Kidney (tissue), 22 donors: ENCODE results near the gene CHST7. TPM values are rescaled to one million over a fixed set of nuclear protein-coding genes. Genes with fewer than 3 reads are reported as not detected.
A peak's percentile ranks its signal among the peaks of the same experiment; 100 is the strongest.
"Not testable (repeated sequence)": the region's sequence is repeated elsewhere in the genome, so short reads cannot be mapped to it uniquely, and the experiment has no call there.

Source experiments
- DNase-seq, 5 donors: peaks; one replicate each; pipeline ENCODE4 v3.0.0-alpha.2; 2013 to 2020
- FAIRE-seq: peaks from 2 replicates; lab custom pipeline; 2012; peaks lifted over from hg19 to GRCh38; lab: Jason Lieb, UNC
- H3K27ac ChIP-seq, 2 donors: one replicate each; pipeline ENCODE4 v1.7.0; 2013; ENCODE audit warnings: low read depth in 2 of 2, low read length in 2 of 2, inconsistent platforms in 1 of 2
- H3K27me3 ChIP-seq: one replicate; pipeline ENCODE4 v1.7.1; 2013; ENCODE audit warnings: low read length, inconsistent platforms; ENCODE audit not compliant: control insufficient read depth, insufficient read depth
- H3K36me3 ChIP-seq, 3 donors: one replicate each; pipeline versions ENCODE4 v1.7.0 to v1.7.1; 2013; ENCODE audit warnings: low read length in 3 of 3, control low read depth in 1 of 3, inconsistent platforms in 1 of 3; ENCODE audit not compliant: insufficient read depth in 3 of 3, control insufficient read depth in 2 of 3
- H3K4me1 ChIP-seq, 3 donors: one replicate each; pipeline versions ENCODE4 v1.7.0 to v1.7.1; 2013; ENCODE audit warnings: low read length in 3 of 3, inconsistent platforms in 1 of 3, low read depth in 1 of 3; ENCODE audit not compliant: control insufficient read depth in 2 of 3, insufficient read depth in 2 of 3
- H3K4me3 ChIP-seq, 3 donors: one replicate each; pipeline versions ENCODE4 v1.7.0 to v1.8.1; 2013; ENCODE audit warnings: low read length in 3 of 3, control low read depth in 1 of 3, inconsistent platforms in 1 of 3
- H3K9ac ChIP-seq, 3 donors: one replicate each; pipeline versions ENCODE4 v1.7.0 to v1.7.1; 2013; ENCODE audit warnings: low read length in 3 of 3, control low read depth in 1 of 3, inconsistent platforms in 1 of 3
- H3K9me3 ChIP-seq, 3 donors: one replicate each; pipeline versions ENCODE4 v1.7.0 to v1.7.1; 2013; ENCODE audit warnings: low read length in 3 of 3, control low read depth in 1 of 3, inconsistent platforms in 1 of 3; ENCODE audit not compliant: control insufficient read depth in 2 of 3, insufficient read depth in 1 of 3
- intact Hi-C: fragments of 100-400 bp; cut with DNase I; formaldehyde crosslinking; loops from one replicate; pipeline ENCODE4 v1.11.1; 2022
- long read RNA-seq, 10 donors: library from polyadenylated mRNA in 1 of 10; unstranded in 1 of 10; transcript quantifications; one replicate each; pipeline ENCODE4 v2.0.0 and lab custom pipeline, GENCODE V29; 2021 to 2026
- polyA plus RNA-seq: library from polyadenylated mRNA; stranded (reverse); fragments of 350-450 nt; fragmentation: Illumina TruSeq; extraction: RNeasy Lipid Tissue Mini Kit (QIAGEN cat#74804); gene quantifications from one replicate; pipeline ENCODE4 v1.2.3, GENCODE V29; 2014; ENCODE audit warnings: low read depth, low replicate concordance; ENCODE audit not compliant: insufficient read depth
- total RNA-seq: library from RNA; stranded (reverse); fragmentation: NEBNext Ultra II Directional; extraction: Animal tissue kit (Norgen Biotek cat#: 25700); gene quantifications from one replicate; pipeline ENCODE4 v1.2.1, GENCODE V29; 2021
- TF ChIP-seq, protein P1 (sequence below): IDR thresholded peaks from 3 replicates; pipeline ENCODE4 v1.5.1; 2012; ENCODE audit warnings: mild to moderate bottlenecking, moderate library complexity, borderline replicate concordance; ENCODE audit not compliant: insufficient read depth; ENCODE audit errors: extremely low read depth
- donor health status: control.
- donor health status: control.
- donor health status: control.
- donor health status: control.
- donor health status: control.
- donor health status: DM: yes; HTN: yes; CAD: no.
- donor health status: Normal renal cell carcinoma (clear cell type).

Gene CHST7, protein sequence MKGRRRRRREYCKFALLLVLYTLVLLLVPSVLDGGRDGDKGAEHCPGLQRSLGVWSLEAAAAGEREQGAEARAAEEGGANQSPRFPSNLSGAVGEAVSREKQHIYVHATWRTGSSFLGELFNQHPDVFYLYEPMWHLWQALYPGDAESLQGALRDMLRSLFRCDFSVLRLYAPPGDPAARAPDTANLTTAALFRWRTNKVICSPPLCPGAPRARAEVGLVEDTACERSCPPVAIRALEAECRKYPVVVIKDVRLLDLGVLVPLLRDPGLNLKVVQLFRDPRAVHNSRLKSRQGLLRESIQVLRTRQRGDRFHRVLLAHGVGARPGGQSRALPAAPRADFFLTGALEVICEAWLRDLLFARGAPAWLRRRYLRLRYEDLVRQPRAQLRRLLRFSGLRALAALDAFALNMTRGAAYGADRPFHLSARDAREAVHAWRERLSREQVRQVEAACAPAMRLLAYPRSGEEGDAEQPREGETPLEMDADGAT
- total RNA-seq (9.0 TPM), polyA plus RNA-seq (2.0 TPM)
- long read RNA-seq, donor 1 = 0 reads
- long read RNA-seq, donor 2 = 0 reads
- long read RNA-seq, donor 3, partial matches to known transcripts = 0 of 3 reads
- long read RNA-seq, donor 3, other reads (novel, unspliced or antisense) = 0 of 3 reads
- long read RNA-seq, donor 4, partial matches to known transcripts = 0 of 1 reads
- long read RNA-seq, donor 4, other reads (novel, unspliced or antisense) = 0 of 1 reads
- long read RNA-seq, donor 5 = 0 reads
- long read RNA-seq, donor 6, partial matches to known transcripts = 5 of 5 reads
- long read RNA-seq, donor 6, other reads (novel, unspliced or antisense) = 0 of 5 reads
- long read RNA-seq, donor 7, transcript CHST7-201 (2 exons, 2,289 nt) = major isoform, 21 of 23 reads
- long read RNA-seq, donor 7, partial matches to known transcripts = 0 of 23 reads
- long read RNA-seq, donor 7, other reads (novel, unspliced or antisense) = 2 of 23 reads
- long read RNA-seq, donor 8, partial matches to known transcripts = 0 of 1 reads
- long read RNA-seq, donor 8, other reads (novel, unspliced or antisense) = 0 of 1 reads
- long read RNA-seq, donor 9 = 0 reads
- long read RNA-seq, donor 10, partial matches to known transcripts = 0 of 1 reads
- long read RNA-seq, donor 10, other reads (novel, unspliced or antisense) = 0 of 1 reads

DNA sequence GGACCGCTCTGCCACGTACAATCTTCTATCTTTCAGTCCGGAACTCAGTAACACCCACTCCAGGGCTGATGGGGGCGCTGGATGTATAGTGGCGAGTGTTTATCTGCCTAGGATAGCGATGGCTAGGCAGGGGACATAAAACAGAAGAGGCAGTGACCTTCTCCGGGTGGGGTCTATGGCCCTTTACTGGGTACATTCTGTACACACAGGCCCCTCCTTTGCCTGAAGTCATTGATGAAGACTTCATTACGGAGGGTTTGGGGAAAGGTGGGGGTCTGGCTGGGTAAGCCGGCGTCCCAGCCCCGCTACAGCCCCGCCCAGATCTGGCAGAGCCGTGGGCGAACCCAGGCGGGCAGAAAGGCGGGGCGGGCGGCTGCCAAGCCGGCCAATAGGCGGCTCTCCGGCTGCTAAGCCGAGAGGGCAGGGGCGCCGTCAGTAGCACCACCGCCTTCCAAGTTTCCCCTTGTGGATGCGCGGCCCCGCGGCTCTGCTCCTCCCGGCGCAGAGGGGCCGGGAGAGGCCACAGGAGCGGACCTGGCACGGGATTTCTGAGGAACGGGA is at the start of gene CHST7:
CHST7 (plus strand) TSS at position 435 of the 561 bp plus-strand sequence. CDS start 167 bp downstream, outside the sequence.
- peaks cover 2% of the 10 kb centered on the region for H3K27me3 ChIP-seq
- TF ChIP-seq, protein P1, sequence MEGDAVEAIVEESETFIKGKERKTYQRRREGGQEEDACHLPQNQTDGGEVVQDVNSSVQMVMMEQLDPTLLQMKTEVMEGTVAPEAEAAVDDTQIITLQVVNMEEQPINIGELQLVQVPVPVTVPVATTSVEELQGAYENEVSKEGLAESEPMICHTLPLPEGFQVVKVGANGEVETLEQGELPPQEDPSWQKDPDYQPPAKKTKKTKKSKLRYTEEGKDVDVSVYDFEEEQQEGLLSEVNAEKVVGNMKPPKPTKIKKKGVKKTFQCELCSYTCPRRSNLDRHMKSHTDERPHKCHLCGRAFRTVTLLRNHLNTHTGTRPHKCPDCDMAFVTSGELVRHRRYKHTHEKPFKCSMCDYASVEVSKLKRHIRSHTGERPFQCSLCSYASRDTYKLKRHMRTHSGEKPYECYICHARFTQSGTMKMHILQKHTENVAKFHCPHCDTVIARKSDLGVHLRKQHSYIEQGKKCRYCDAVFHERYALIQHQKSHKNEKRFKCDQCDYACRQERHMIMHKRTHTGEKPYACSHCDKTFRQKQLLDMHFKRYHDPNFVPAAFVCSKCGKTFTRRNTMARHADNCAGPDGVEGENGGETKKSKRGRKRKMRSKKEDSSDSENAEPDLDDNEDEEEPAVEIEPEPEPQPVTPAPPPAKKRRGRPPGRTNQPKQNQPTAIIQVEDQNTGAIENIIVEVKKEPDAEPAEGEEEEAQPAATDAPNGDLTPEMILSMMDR = no peak
- intact Hi-C loops = no loop called here
- H3K4me1 ChIP-seq = no peaks in the 10 kb centered on the region
- no peak within 1 kb of the TSS for H3K9ac ChIP-seq
- H3K36me3 ChIP-seq = no peaks in the 10 kb centered on the region
- DNase-seq (peak; percentile 46 to 90 (median 63)), FAIRE-seq (no peak)
- no peak within 1 kb of the TSS for H3K27ac ChIP-seq
- peak within 1 kb of the TSS; percentile 39 to 56 (median 51) for H3K4me3 ChIP-seq
- H3K9me3 ChIP-seq = no peaks in the 10 kb centered on the region

GRCh38 chrX:46528640-46529039 is 44.9 kb upstream of the CHST7 start:
- H3K27ac ChIP-seq, H3K9ac ChIP-seq, FAIRE-seq, H3K9me3 ChIP-seq, DNase-seq, H3K4me1 ChIP-seq, H3K27me3 ChIP-seq, intact Hi-C loops, H3K4me3 ChIP-seq, H3K36me3 ChIP-seq: not testable (repeated sequence)

GRCh38 chrX:46529740-46530403 is 43.7 kb upstream of the CHST7 start:
- H3K9ac ChIP-seq, H3K27ac ChIP-seq, H3K4me1 ChIP-seq, H3K36me3 ChIP-seq, H3K9me3 ChIP-seq, intact Hi-C loops, H3K4me3 ChIP-seq, FAIRE-seq, H3K27me3 ChIP-seq: not testable (repeated sequence)
- DNase-seq = peak in 1 of 5 donors; percentile 3

GRCh38 chrX:46530404-46530908 is 43.1 kb upstream of the CHST7 start:
- FAIRE-seq, H3K4me3 ChIP-seq, H3K27me3 ChIP-seq, intact Hi-C loops, H3K27ac ChIP-seq, H3K9ac ChIP-seq, H3K4me1 ChIP-seq, H3K9me3 ChIP-seq, H3K36me3 ChIP-seq, DNase-seq: not testable (repeated sequence)
